ENCODE data around the gene TNFRSF4. TPM values are rescaled to one million over a fixed set of nuclear protein-coding genes. Genes with fewer than 3 reads are reported as not detected.

Gene TNFRSF4
- total and polyA plus RNA-seq, 7 donors, result 0.95 to 8.6 (median 1.2) TPM; not detected in 2

GRCh38 chr1:1219341-1219740 is 5.4 kb upstream of the TNFRSF4 start:
- no peaks in the 10 kb centered on the region for H3K4me1 ChIP-seq
- no peak overlapping the region for H3K4me3 ChIP-seq
- no peaks in the 10 kb centered on the region for H3K9me3 ChIP-seq
- H3K27me3 ChIP-seq, result no peaks in the 10 kb centered on the region
- TF ChIP-seq CTCF (IDR thresholded peaks at IDR 0.05), result no peak
- no peak for TF ChIP-seq EP300 (IDR thresholded peaks at IDR 0.05)
- no peak for TF ChIP-seq POLR2A (IDR thresholded peaks at IDR 0.05)
- TF ChIP-seq POLR2AphosphoS5 (IDR thresholded peaks at IDR 0.05), result no peak
- intact Hi-C loops (cut with DNase I), result no loop called here
- H3K36me3 ChIP-seq, result peaks cover 52 to 84% (median 55%) of the 10 kb centered on the region in 4 donors
- H3K27ac ChIP-seq, result no peak overlapping the region
- DNase-seq, result no peak
- WGBS, 2 donors, result 91 to 94% methylated on average over 20 of the region's 20 CpGs

GRCh38 chr1:1218524-1219200 is 4.7 kb upstream of the TNFRSF4 start:
- Histone ChIP-seq H3K36me3 (peaks cover 48 to 77% (median 52%) of the 10 kb centered on the region in 4 donors), H3K27me3 (no peaks in the 10 kb centered on the region), H3K27ac (no peak overlapping the region), H3K4me1 (no peaks in the 10 kb centered on the region), H3K9me3 (no peaks in the 10 kb centered on the region), H3K4me3 (no peak overlapping the region)
- TF ChIP-seq CTCF (IDR thresholded peaks at IDR 0.05), result no peak
- TF ChIP-seq POLR2A (IDR thresholded peaks at IDR 0.05), result no peak
- no peak for TF ChIP-seq POLR2AphosphoS5 (IDR thresholded peaks at IDR 0.05)
- TF ChIP-seq EP300 (IDR thresholded peaks at IDR 0.05), result no peak
- DNase-seq, result no peak
- WGBS, 2 donors, result 94 to 95% methylated on average over 36 of the region's 36 CpGs
- intact Hi-C loops (cut with DNase I), result no loop called here

GRCh38 chr1:1217621-1218523 is 3.9 kb upstream of the TNFRSF4 start:
- Histone ChIP-seq H3K9me3 (no peaks in the 10 kb centered on the region), H3K4me1 (peaks cover 0 to 3% (median 0%) of the 10 kb centered on the region in 4 donors), H3K4me3 (no peak overlapping the region), H3K36me3 (peaks cover 40 to 69% (median 44%) of the 10 kb centered on the region in 4 donors), H3K27ac (no peak overlapping the region), H3K27me3 (no peaks in the 10 kb centered on the region)
- 86 to 91% methylated on average over 52 of the region's 52 CpGs for WGBS, 2 donors
- TF ChIP-seq CTCF (IDR thresholded peaks at IDR 0.05) (no peak), POLR2A (IDR thresholded peaks at IDR 0.05) (no peak), POLR2AphosphoS5 (IDR thresholded peaks at IDR 0.05) (no peak), EP300 (IDR thresholded peaks at IDR 0.05) (no peak)
- no peak for DNase-seq
- intact Hi-C loops (cut with DNase I), result no loop called here

GRCh38 chr1:1216770-1217620 is 3.0 kb upstream of the TNFRSF4 start:
- H3K4me1 ChIP-seq, result peaks cover 0 to 3% (median 0%) of the 10 kb centered on the region in 4 donors
- H3K36me3 ChIP-seq, result peaks cover 32 to 60% (median 36%) of the 10 kb centered on the region in 4 donors
- H3K9me3 ChIP-seq, result no peaks in the 10 kb centered on the region
- intact Hi-C loops (cut with DNase I), result no loop called here
- 93% methylated on average over 74 of the region's 74 CpGs for WGBS, 2 donors
- no peak for DNase-seq
- H3K4me3 ChIP-seq, result no peak overlapping the region
- no peaks in the 10 kb centered on the region for H3K27me3 ChIP-seq
- TF ChIP-seq POLR2AphosphoS5 (IDR thresholded peaks at IDR 0.05), result no peak
- no peak overlapping the region for H3K27ac ChIP-seq

Data from sigmoid colon (tissue), 7 donors.